H1 (cell line): Measurements from ENCODE around the gene H6PD. TPM values are rescaled to one million over a fixed set of nuclear protein-coding genes. Genes with fewer than 3 reads are reported as not detected.

ENCODE experiments used
- CTBP2 ChIP-seq: IDR thresholded peaks from 2 replicates; pipeline ENCODE4 v1.7.0; 2011; ENCODE audit warnings: borderline replicate concordance, mild to moderate bottlenecking, moderate library complexity, mixed read lengths, low read length; ENCODE audit not compliant: insufficient read depth, insufficient read length
- RAD21 ChIP-seq, 2 experiments: IDR thresholded peaks in 1 of 2; conservative IDR thresholded peaks in 1 of 2; 2 replicates each; pipeline ENCODE4 v1.6.1; 2011; ENCODE audit warnings: low read depth in 2 of 2, low read length in 2 of 2, improper control_type of control experiment in 1 of 2, inconsistent platforms in 1 of 2, mild to moderate bottlenecking in 1 of 2, moderate library complexity in 1 of 2
- RNF2 ChIP-seq: fragments of 200-900, 300-1000 bp; sonication (generic); IDR thresholded peaks from 2 replicates; pipeline ENCODE4 v1.7.1; 2016; ENCODE audit warnings: borderline replicate concordance, low read depth, mild to moderate bottlenecking, antibody characterized with exemption, low read length; ENCODE audit not compliant: poor library complexity, severe bottlenecking; ENCODE audit errors: missing control alignments
- SAP30 ChIP-seq: fragments of 300-600 bp; sonication (generic); IDR thresholded peaks from 2 replicates; pipeline ENCODE4 v1.7.1; 2012; ENCODE audit warnings: low read length, moderate library complexity, mild to moderate bottlenecking, inconsistent platforms; ENCODE audit not compliant: insufficient read depth, insufficient replicate concordance
- SIN3A ChIP-seq, 2 experiments: IDR thresholded peaks in 1 of 2; conservative IDR thresholded peaks in 1 of 2; 2 replicates each; pipeline ENCODE4 v1.6.1; 2011 to 2012; ENCODE audit warnings: low read length in 2 of 2, improper control_type of control experiment in 1 of 2, low read depth in 1 of 2, mild to moderate bottlenecking in 1 of 2
- USF2 ChIP-seq: IDR thresholded peaks from 2 replicates; pipeline ENCODE4 v1.6.1; 2011; ENCODE audit warnings: low read length, improper control_type of control experiment
- polyA plus RNA-seq, 7 experiments: library from polyadenylated mRNA; depleted of rRNA in 3 of 7; stranded (reverse) in 5 of 7; unstranded in 2 of 7; fragments of >200 nt in 5 of 7; fragments of 200-250 nt in 2 of 7; gene quantifications; 1 replicate in 5 of 7; 2 replicates in 1 of 7; 4 replicates in 1 of 7; pipeline versions ENCODE4 v1.2.1 to v1.2.3, GENCODE V29; 2011 to 2013; ENCODE audit warnings: missing spikeins in 2 of 7, mixed read lengths in 2 of 7
- total RNA-seq: library from RNA; stranded (reverse); fragmentation: NEBNext Ultra II Directional; extraction: Animal tissue kit (Norgen Biotek cat#: 25700); gene quantifications from 2 replicates; pipeline ENCODE4 v1.2.1, GENCODE V29; 2021

H6PD gene
- total and polyA plus RNA-seq, 2 of the 8 experiments (the other 6 are each of a cell fraction or from before 2014, with no cell fraction given) = 3.6 to 3.8 TPM

- TF ChIP-seq USF2 (no peak), SAP30 (no peak), RAD21 (IDR thresholded peaks at IDR 0.05 in 1 of 2, conservative IDR thresholded peaks at IDR 0.05 in 1 of 2; ENCODE audit: low read depth in 2 of 2, low read length in 2 of 2) (no peak), SIN3A (conservative IDR thresholded peaks at IDR 0.05 in 1 of 2, IDR thresholded peaks at IDR 0.05 in 1 of 2; ENCODE audit: low read depth in 1 of 2, low read length in 2 of 2) (no peak), CTBP2 (no peak), RNF2 (no peak)
These were observed 44.1 kb downstream of the H6PD start (continued) for GRCh38 chr1:9278585-9279153.
